Measurements from ENCODE around the gene SENP2.

The SENP2 gene

GRCh38 chr3:185585859-185586685, at the start of gene SENP2:
Gene SENP2 (plus strand): TSS chr3:185586295. CDS start chr3:185586414, 119 bp downstream.
- H3K27ac Mint-ChIP-seq: peak within 1 kb of the TSS; percentile 50 to 88 (median 82)
- no peaks in the 10 kb centered on the region for H3K36me3 Mint-ChIP-seq (ENCODE audit: low read depth)
- peaks cover 19% of the 10 kb centered on the region for H3K4me1 Mint-ChIP-seq
- no peak for TF ChIP-seq CTCF (IDR thresholded peaks at IDR 0.05; ENCODE audit: unreplicated experiment in 3 of 3)
- H3K27me3 Mint-ChIP-seq (ENCODE audit: low read depth): peaks cover 14% of the 10 kb centered on the region
- H3K9me3 Mint-ChIP-seq: no peaks in the 10 kb centered on the region
- peak within 1 kb of the TSS; percentile 87 to 89 (median 87) for H3K4me3 Mint-ChIP-seq

GRCh38 chr3:185537369-185537970, 48.6 kb upstream of the SENP2 start:
- H3K27me3 Mint-ChIP-seq (ENCODE audit: low read depth): no peaks in the 10 kb centered on the region
- no peaks in the 10 kb centered on the region for H3K4me1 Mint-ChIP-seq
- TF ChIP-seq CTCF (IDR thresholded peaks at IDR 0.05; ENCODE audit: unreplicated experiment in 3 of 3): no peak
- no peaks in the 10 kb centered on the region for H3K36me3 Mint-ChIP-seq (ENCODE audit: low read depth)
- no peak overlapping the region for H3K4me3 Mint-ChIP-seq
- no peaks in the 10 kb centered on the region for H3K9me3 Mint-ChIP-seq
- H3K27ac Mint-ChIP-seq: peak overlapping the region; percentile 28 to 85 (median 72)

GRCh38 chr3:185539934-185540333, 46.2 kb upstream of the SENP2 start:
- H3K27ac Mint-ChIP-seq: no peak overlapping the region
- H3K27me3 Mint-ChIP-seq (ENCODE audit: low read depth): no peaks in the 10 kb centered on the region
- H3K4me3 Mint-ChIP-seq: no peak overlapping the region
- H3K9me3 Mint-ChIP-seq: no peaks in the 10 kb centered on the region
- no peaks in the 10 kb centered on the region for H3K4me1 Mint-ChIP-seq
- no peaks in the 10 kb centered on the region for H3K36me3 Mint-ChIP-seq (ENCODE audit: low read depth)
- TF ChIP-seq CTCF (IDR thresholded peaks at IDR 0.05; ENCODE audit: unreplicated experiment in 3 of 3): no peak

- H3K36me3 Mint-ChIP-seq (ENCODE audit: low read depth): no peaks in the 10 kb centered on the region
- H3K27me3 Mint-ChIP-seq (ENCODE audit: low read depth): no peaks in the 10 kb centered on the region
- H3K9me3 Mint-ChIP-seq: no peaks in the 10 kb centered on the region
- TF ChIP-seq CTCF (IDR thresholded peaks at IDR 0.05; ENCODE audit: unreplicated experiment in 3 of 3): no peak
- no peak overlapping the region for H3K27ac Mint-ChIP-seq
- H3K4me1 Mint-ChIP-seq: no peaks in the 10 kb centered on the region
- no peak overlapping the region for H3K4me3 Mint-ChIP-seq
These were observed 45.4 kb upstream of the SENP2 start for GRCh38 chr3:185540695-185541094.

- Mint-ChIP-seq H3K27me3 (ENCODE audit: low read depth) (no peaks in the 10 kb centered on the region), H3K27ac (no peak overlapping the region), H3K4me1 (peaks cover 6% of the 10 kb centered on the region), H3K36me3 (ENCODE audit: low read depth) (no peaks in the 10 kb centered on the region), H3K9me3 (no peaks in the 10 kb centered on the region), H3K4me3 (no peak overlapping the region)
- TF ChIP-seq CTCF (IDR thresholded peaks at IDR 0.05; ENCODE audit: unreplicated experiment in 3 of 3): no peak
These were observed 37.0 kb upstream of the SENP2 start for GRCh38 chr3:185549122-185549521.
